Uterus (tissue), 4 donors: ENCODE measurements around the gene LHX6. TPM values are rescaled to one million over a fixed set of nuclear protein-coding genes. Genes with fewer than 3 reads are reported as not detected.

ENCODE experiments used
- DNase-seq, 2 donors: peaks; one replicate each; pipeline ENCODE4 v3.0.0-alpha.2; 2019 to 2020
- H3K27ac ChIP-seq, 2 donors: fragments of 200-600 bp; sonication (generic); 1 replicate in 1 of 2; 2 replicates in 1 of 2; pipeline ENCODE4 v1.5.1; 2016 to 2018
- H3K27me3 ChIP-seq, 2 donors: fragments of 200-600 bp; sonication (generic); one replicate each; pipeline ENCODE4 v1.5.1; 2018 to 2019; ENCODE audit warnings: control low read depth in 1 of 2
- H3K36me3 ChIP-seq, 2 donors: fragments of 200-600 bp; sonication (generic); one replicate each; pipeline ENCODE4 v1.5.1; 2019; ENCODE audit warnings: control low read depth in 1 of 2
- H3K4me1 ChIP-seq, 2 donors: fragments of 200-600 bp; sonication (generic); one replicate each; pipeline ENCODE4 v1.5.1; 2018 to 2019; ENCODE audit warnings: control low read depth in 1 of 2
- H3K4me3 ChIP-seq, 2 donors: fragments of 200-600 bp; sonication (generic); 1 replicate in 1 of 2; 2 replicates in 1 of 2; pipeline ENCODE4 v1.5.1; 2018 to 2019; ENCODE audit warnings: mild to moderate bottlenecking in 1 of 2
- H3K9me3 ChIP-seq, 2 donors: fragments of 200-600 bp; sonication (generic); one replicate each; pipeline ENCODE4 v1.5.1; 2019; ENCODE audit warnings: control low read depth in 1 of 2
- POLR2A ChIP-seq, 2 donors: fragments of 450-650 bp; IDR thresholded peaks; one replicate each; pipeline ENCODE4 v1.6.1; 2016; ENCODE audit warnings: antibody characterized with exemption in 2 of 2, mild to moderate bottlenecking in 1 of 2, moderate library complexity in 1 of 2
- intact Hi-C: fragments of 100-400 bp; cut with DNase I; formaldehyde crosslinking; loops from one replicate; pipeline ENCODE4 v1.15.1; 2023; ENCODE audit warnings: low total_unique reads
- total RNA-seq, 4 donors: library from RNA; depleted of rRNA in 3 of 4; stranded (reverse); fragments of >200 nt in 3 of 4; gene quantifications; one replicate each; pipeline versions ENCODE4 v1.1.0 to v1.2.4, GENCODE V29; 2014 to 2023
- TF ChIP-seq, protein P1 (sequence below), 4 experiments: fragments of 200-600 bp in 2 of 4; fragments of 450-650 bp in 2 of 4; sonication (generic) in 2 of 4; IDR thresholded peaks; one replicate each; pipeline ENCODE4 v1.5.1; 2016 to 2019; ENCODE audit warnings: antibody characterized with exemption in 4 of 4, mild to moderate bottlenecking in 2 of 4, moderate library complexity in 1 of 4
- donor health status: DM: yes; HTN: yes; CAD: no.

Gene LHX6
- total RNA-seq, 4 donors from 2014 or later, result 3.1 to 20.2 (median 12.2) TPM

DNA sequence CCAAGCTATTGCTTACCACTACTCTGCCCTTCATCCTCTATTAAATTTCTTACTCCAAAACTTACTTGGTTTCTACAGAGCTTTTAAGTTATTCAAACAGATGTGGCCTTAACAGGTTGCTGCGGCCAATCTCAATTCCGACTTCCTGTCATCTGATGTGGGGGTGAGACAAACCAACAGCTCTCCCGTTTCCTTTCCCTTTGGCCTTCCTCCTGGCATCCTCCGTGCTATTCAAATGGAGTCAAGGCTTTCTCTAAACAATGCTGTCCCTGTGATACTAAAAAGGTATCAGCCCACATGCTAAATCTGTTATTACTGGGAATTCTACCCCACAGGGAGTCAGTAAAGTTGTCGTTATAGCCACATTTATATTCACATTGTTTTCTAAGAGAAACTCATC lies 24.0 kb upstream of the LHX6 start:
- TF ChIP-seq, protein P1, sequence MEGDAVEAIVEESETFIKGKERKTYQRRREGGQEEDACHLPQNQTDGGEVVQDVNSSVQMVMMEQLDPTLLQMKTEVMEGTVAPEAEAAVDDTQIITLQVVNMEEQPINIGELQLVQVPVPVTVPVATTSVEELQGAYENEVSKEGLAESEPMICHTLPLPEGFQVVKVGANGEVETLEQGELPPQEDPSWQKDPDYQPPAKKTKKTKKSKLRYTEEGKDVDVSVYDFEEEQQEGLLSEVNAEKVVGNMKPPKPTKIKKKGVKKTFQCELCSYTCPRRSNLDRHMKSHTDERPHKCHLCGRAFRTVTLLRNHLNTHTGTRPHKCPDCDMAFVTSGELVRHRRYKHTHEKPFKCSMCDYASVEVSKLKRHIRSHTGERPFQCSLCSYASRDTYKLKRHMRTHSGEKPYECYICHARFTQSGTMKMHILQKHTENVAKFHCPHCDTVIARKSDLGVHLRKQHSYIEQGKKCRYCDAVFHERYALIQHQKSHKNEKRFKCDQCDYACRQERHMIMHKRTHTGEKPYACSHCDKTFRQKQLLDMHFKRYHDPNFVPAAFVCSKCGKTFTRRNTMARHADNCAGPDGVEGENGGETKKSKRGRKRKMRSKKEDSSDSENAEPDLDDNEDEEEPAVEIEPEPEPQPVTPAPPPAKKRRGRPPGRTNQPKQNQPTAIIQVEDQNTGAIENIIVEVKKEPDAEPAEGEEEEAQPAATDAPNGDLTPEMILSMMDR (IDR thresholded peaks at IDR 0.05), result no peak
- TF ChIP-seq POLR2A (IDR thresholded peaks at IDR 0.05), result no peak
- H3K4me1 ChIP-seq, result no peaks in the 10 kb centered on the region
- no peaks in the 10 kb centered on the region for H3K27me3 ChIP-seq
- H3K4me3 ChIP-seq, result no peak overlapping the region
- DNase-seq, result no peak
- no peaks in the 10 kb centered on the region for H3K36me3 ChIP-seq
- intact Hi-C loops, result no loop called here
- peak overlapping the region in 1 of 2 donors; percentile 2 for H3K27ac ChIP-seq
- H3K9me3 ChIP-seq, result no peaks in the 10 kb centered on the region

DNA sequence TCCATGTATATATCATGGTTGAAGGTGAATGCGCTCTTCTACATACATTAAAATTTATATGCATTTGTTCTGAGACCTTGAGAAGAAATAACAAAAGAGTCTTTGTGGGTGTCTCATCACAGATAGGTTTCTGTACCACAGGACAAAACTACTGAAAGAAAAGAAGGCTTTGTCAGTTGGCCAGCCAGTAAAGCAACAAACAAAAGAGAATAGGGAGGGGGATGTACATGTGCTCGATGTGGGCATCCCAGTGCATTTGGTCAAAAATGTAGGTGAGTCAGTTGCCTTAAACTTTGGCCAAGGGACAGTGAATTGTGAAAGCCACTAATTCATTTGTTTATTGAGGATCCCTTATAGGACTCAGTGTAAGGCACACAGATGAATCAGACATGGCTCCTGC lies 22.6 kb upstream of the LHX6 start:
- H3K27ac ChIP-seq, result no peak overlapping the region
- no peak for DNase-seq
- H3K27me3 ChIP-seq, result no peaks in the 10 kb centered on the region
- intact Hi-C loops, result no loop called here
- H3K36me3 ChIP-seq, result no peaks in the 10 kb centered on the region
- H3K9me3 ChIP-seq, result no peaks in the 10 kb centered on the region
- H3K4me1 ChIP-seq, result no peaks in the 10 kb centered on the region
- no peak overlapping the region for H3K4me3 ChIP-seq
- no peak for TF ChIP-seq POLR2A (IDR thresholded peaks at IDR 0.05)
- TF ChIP-seq, protein P1 (IDR thresholded peaks at IDR 0.05), result no peak

DNA sequence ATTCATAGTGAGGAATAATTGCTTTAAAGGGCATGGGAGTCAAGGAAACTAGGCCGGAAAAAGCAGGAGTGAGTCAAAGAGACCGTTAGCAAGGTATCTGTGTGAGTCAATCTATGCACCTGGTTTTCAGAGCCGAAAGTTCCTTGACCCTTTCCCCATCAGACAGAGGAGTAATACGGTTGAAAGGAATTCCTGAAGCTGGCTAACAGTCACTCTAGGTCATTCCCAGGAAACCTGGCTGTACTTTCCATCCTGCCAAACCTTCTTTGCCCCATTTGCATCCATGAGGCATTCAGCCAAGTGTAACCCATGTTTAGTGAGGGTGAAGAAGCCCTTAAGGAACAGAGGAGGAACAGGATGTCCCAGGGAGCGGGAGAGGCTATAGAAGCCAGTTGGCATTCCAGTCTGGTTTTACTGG lies 19.7 kb upstream of the LHX6 start:
- H3K36me3 ChIP-seq, result no peaks in the 10 kb centered on the region
- intact Hi-C loops, result no loop called here
- peak in 1 of 2 donors; percentile 31 for DNase-seq

DNA sequence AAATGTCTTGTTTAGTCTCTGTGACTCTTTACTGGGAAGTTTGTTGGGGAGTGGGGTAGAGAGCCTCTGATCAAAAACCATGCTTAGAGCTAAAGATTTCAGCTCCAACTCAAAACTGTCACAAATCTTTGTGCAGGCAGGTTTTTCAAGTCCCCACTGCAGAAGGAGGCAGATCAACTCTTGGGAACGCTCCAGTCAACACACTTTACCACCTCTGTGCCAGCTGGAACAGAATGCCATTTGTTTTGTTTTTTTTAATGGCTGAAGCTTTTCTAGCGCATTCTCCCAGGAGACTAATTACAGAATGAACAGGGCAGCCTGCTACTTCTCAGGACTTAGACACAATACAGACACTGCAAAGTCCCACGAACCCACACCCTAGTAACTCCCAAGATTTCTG lies 17.9 kb upstream of the LHX6 start:
- no peak for TF ChIP-seq POLR2A (IDR thresholded peaks at IDR 0.05)
- TF ChIP-seq, protein P1 (IDR thresholded peaks at IDR 0.05), result no peak
- no peak overlapping the region for H3K27ac ChIP-seq
- H3K4me1 ChIP-seq, result no peaks in the 10 kb centered on the region
- no peak for DNase-seq
- no peaks in the 10 kb centered on the region for H3K36me3 ChIP-seq
- intact Hi-C loops, result no loop called here
- no peaks in the 10 kb centered on the region for H3K9me3 ChIP-seq
- H3K27me3 ChIP-seq, result no peaks in the 10 kb centered on the region
- no peak overlapping the region for H3K4me3 ChIP-seq

More for the DNA sequence above, 19.7 kb upstream of the LHX6 start:
- TF ChIP-seq, protein P1 (IDR thresholded peaks at IDR 0.05), result no peak
- no peak for TF ChIP-seq POLR2A (IDR thresholded peaks at IDR 0.05)
- Histone ChIP-seq H3K9me3 (no peaks in the 10 kb centered on the region), H3K27ac (no peak overlapping the region), H3K27me3 (no peaks in the 10 kb centered on the region), H3K4me1 (no peaks in the 10 kb centered on the region), H3K4me3 (no peak overlapping the region)

DNA sequence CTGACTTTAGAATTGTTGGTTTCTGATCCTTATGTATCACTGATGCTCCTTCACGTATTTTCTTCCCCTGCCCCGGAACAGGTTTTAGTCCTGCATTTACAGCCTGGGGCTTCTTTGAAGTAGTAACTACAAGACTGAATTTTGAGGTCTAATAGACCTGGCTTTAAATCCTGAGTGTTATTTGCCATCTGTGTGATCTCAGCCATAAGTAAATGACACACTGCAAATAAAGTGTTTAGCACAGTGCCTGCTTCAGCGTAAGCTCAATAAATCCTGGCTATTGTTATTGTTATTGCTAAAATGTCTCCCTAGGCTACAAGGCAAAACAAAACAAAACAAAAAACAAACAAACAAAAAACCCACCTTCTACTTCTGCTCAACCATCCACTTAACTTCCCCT lies 15.6 kb upstream of the LHX6 start:
- H3K27ac ChIP-seq, result no peak overlapping the region
- no peaks in the 10 kb centered on the region for H3K4me1 ChIP-seq
- no peak overlapping the region for H3K4me3 ChIP-seq
- TF ChIP-seq POLR2A (IDR thresholded peaks at IDR 0.05), result no peak
- TF ChIP-seq, protein P1 (IDR thresholded peaks at IDR 0.05), result no peak
- no peaks in the 10 kb centered on the region for H3K27me3 ChIP-seq
- no peaks in the 10 kb centered on the region for H3K9me3 ChIP-seq
- intact Hi-C loops, result no loop called here
- no peak for DNase-seq
- no peaks in the 10 kb centered on the region for H3K36me3 ChIP-seq
